Stimulated activated CD4-positive, alpha-beta T cell treated with anti-CD3 and anti-CD28 coated beads, Interleukin-2, amount 100 ng/mL, for 48 hours (primary cell): Measurements from ENCODE around the gene LSM10.

Experiments used
- DNase-seq, 2 donors: peaks; one replicate each; pipeline ENCODE4 v3.0.0-alpha.2; 2020

LSM10 gene

GRCh38 chr1:36397378-36398230, at the start of gene LSM10:
Gene LSM10 (minus strand): TSS chr1:36397908. CDS start chr1:36394129, 3,779 bp downstream.
- DNase-seq = peak; percentile 87 to 89

- no peak for DNase-seq
Observed at GRCh38 chr1:36447450-36447849, 49.7 kb upstream of the LSM10 start.

- no peak for DNase-seq
Observed at GRCh38 chr1:36446746-36447145, 49.0 kb upstream of the LSM10 start.

- no peak for DNase-seq
Observed at GRCh38 chr1:36446271-36446670, 48.6 kb upstream of the LSM10 start.

GRCh38 chr1:36443297-36443696, 45.6 kb upstream of the LSM10 start:
- DNase-seq = no peak

- DNase-seq = no peak
Observed at GRCh38 chr1:36442337-36442736, 44.6 kb upstream of the LSM10 start.

GRCh38 chr1:36440646-36441045, 42.9 kb upstream of the LSM10 start:
- no peak for DNase-seq

- DNase-seq = no peak
Observed at GRCh38 chr1:36440044-36440443, 42.3 kb upstream of the LSM10 start.

- DNase-seq = no peak
Observed at GRCh38 chr1:36438715-36439114, 41.0 kb upstream of the LSM10 start.

GRCh38 chr1:36436821-36437220, 39.1 kb upstream of the LSM10 start:
- no peak for DNase-seq

- no peak for DNase-seq
Observed at GRCh38 chr1:36433102-36433501, 35.4 kb upstream of the LSM10 start.

- DNase-seq = no peak
Observed at GRCh38 chr1:36432616-36433015, 34.9 kb upstream of the LSM10 start.

GRCh38 chr1:36425791-36426190, 28.1 kb upstream of the LSM10 start:
- no peak for DNase-seq

- DNase-seq = no peak
Observed at GRCh38 chr1:36421649-36422048, 23.9 kb upstream of the LSM10 start.

GRCh38 chr1:36420836-36421317, 23.2 kb upstream of the LSM10 start:
- peak; percentile 97 for DNase-seq

- DNase-seq = no peak
Observed at GRCh38 chr1:36420409-36420808, 22.7 kb upstream of the LSM10 start.

- no peak for DNase-seq
Observed at GRCh38 chr1:36419569-36419968, 21.9 kb upstream of the LSM10 start.

- no peak for DNase-seq
Observed at GRCh38 chr1:36419140-36419539, 21.4 kb upstream of the LSM10 start.

- DNase-seq = no peak
Observed at GRCh38 chr1:36417931-36418330, 20.2 kb upstream of the LSM10 start.

GRCh38 chr1:36415661-36416326, 18.1 kb upstream of the LSM10 start:
- no peak for DNase-seq

GRCh38 chr1:36414384-36414783, 16.7 kb upstream of the LSM10 start:
- no peak for DNase-seq

GRCh38 chr1:36411674-36412648, 14.3 kb upstream of the LSM10 start:
- DNase-seq = peak; percentile 25 to 44

- DNase-seq = no peak
Observed at GRCh38 chr1:36408479-36408878, 10.8 kb upstream of the LSM10 start.
